Measurements from ENCODE around the gene PLK2.

The PLK2 gene

DNA sequence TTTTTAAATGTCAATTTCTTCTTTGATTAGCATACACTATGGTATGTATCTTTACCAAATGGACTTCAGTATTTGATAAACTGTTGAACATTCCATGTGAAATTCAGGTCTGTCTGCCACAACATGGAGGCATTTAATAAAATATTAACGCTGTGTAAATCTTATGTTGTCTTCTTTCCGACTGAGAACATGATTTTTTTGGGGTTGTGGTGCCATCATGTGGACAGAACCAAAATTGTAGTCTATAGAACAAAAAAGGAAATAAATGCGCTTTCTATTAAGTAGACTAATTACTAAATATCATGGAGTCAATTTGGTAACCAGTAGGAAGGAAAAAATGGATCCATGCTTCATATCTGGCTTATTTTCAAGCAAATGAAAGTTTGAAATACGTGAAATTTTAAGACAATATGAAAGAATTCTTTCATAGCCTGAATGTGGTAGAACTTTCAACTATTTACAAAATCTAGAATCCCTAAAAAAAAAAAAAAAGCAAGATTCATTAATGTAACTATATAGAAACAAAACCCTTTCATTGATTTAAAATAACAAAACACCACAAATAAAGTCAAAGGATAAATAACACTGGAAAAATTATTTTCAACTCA, 2.8 kb upstream of the PLK2 start:
- H3K4me3 ChIP-seq (ENCODE audit: low read length): no peak overlapping the region
- DNase-seq (ENCODE audit: low read depth): peak; percentile 77
- TF ChIP-seq, protein P1, sequence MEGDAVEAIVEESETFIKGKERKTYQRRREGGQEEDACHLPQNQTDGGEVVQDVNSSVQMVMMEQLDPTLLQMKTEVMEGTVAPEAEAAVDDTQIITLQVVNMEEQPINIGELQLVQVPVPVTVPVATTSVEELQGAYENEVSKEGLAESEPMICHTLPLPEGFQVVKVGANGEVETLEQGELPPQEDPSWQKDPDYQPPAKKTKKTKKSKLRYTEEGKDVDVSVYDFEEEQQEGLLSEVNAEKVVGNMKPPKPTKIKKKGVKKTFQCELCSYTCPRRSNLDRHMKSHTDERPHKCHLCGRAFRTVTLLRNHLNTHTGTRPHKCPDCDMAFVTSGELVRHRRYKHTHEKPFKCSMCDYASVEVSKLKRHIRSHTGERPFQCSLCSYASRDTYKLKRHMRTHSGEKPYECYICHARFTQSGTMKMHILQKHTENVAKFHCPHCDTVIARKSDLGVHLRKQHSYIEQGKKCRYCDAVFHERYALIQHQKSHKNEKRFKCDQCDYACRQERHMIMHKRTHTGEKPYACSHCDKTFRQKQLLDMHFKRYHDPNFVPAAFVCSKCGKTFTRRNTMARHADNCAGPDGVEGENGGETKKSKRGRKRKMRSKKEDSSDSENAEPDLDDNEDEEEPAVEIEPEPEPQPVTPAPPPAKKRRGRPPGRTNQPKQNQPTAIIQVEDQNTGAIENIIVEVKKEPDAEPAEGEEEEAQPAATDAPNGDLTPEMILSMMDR (IDR thresholded peaks at IDR 0.05; ENCODE audit: insufficient read depth, low read depth, low read length, missing control alignments): peak; percentile 54

DNA sequence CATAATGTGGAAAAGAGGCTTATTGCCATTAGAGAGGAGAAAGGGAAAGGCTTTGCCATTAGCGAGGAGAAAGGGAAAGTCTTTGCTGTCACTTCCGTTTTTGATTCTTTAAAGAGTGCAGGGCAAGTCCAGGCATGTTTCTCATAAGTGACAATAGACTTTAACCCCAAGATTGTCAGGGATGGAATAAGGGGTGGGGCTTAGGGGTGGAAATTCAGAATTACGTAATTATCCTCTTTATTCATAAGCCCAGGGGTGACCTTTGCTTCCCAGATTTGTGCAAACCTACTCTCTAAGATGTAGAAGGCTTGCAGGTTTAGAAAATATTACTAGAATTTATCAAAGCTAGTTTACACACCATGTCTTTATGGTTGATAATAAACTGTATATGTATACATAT, 2.3 kb upstream of the PLK2 start:
- H3K4me3 ChIP-seq (ENCODE audit: low read length): no peak overlapping the region
- TF ChIP-seq, protein P1 (IDR thresholded peaks at IDR 0.05; ENCODE audit: insufficient read depth, low read depth, low read length, missing control alignments): no peak
- peak; percentile 85 for DNase-seq (ENCODE audit: low read depth)

DNA sequence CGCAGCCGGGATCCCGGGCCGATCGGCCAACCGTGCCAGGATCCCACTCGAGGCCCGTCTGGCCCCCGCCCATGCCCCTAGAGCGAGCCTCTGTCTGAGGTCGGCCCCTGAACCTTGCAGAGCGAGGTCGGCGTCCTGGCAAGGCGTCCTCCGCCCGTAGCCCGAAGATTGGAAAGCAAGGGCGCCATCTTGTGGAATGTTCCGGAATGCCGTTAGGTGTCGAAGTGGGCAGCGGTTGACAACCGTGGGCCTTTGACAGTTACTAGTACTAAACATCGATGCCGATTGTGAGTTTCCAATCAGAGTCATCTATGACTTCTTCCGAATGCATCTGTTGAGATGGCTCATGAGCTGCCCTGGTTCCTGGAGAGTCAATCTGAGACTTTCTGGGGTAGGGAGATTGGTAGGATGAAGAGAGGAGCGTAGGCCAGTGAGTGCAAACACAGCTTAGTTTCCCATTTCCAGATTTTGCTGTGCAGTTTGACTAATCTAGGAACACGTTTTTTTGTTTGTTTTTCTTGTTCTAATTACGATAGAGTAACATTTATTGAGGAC, 923 bp upstream of the PLK2 start:
- TF ChIP-seq, protein P1 (IDR thresholded peaks at IDR 0.05; ENCODE audit: insufficient read depth, low read depth, low read length, missing control alignments): peak; percentile 85
- peak overlapping the region; percentile 84 for H3K4me3 ChIP-seq (ENCODE audit: low read length)
- DNase-seq (ENCODE audit: low read depth): peak; percentile 87

DNA sequence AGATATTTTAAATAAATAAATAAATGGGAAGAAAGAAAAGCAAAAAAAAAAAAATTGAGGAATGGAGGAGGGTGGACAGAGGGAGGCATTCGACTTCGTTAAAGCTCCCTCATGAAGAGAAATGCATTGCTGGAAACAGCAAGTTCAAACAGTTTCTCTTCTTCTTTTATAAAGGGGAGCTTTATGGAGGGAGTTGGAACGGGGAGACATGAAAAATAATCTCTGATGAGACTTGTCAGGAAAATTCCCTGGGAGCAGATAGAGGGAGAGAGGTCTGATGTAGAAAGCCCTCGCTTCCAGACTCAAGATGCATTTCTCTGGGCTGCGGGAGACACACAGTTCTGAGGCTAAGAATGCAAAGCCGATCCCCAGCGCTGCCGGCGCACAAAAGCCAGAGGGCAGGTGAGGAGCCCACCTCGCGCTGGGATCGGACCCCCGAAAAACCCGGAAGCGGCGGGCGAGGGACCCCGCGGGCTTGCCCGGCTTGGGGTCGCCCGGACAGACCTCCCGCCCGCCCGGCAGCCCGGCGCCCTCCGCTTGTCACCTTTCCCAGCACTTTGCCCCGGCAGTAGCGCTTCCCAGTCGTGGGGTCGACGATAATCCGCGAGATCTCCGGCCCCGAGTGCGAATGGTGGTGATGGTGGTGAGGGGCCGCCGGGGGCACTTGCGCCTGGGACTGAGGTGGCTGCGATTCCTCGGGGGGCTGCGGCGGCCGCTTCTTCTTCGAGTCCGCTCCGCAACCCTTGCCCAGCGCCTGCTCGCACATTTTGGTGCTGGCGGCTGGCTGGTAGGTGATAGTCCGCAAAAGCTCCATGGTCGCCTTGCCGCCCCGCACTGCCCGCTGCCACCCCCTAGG, 512 bp downstream of the PLK2 start:
- TF ChIP-seq, protein P1 (IDR thresholded peaks at IDR 0.05; ENCODE audit: insufficient read depth, low read depth, low read length, missing control alignments): no peak
- peak overlapping the region; percentile 84 for H3K4me3 ChIP-seq (ENCODE audit: low read length)
- peak; percentile 43 for DNase-seq (ENCODE audit: low read depth)

DNA sequence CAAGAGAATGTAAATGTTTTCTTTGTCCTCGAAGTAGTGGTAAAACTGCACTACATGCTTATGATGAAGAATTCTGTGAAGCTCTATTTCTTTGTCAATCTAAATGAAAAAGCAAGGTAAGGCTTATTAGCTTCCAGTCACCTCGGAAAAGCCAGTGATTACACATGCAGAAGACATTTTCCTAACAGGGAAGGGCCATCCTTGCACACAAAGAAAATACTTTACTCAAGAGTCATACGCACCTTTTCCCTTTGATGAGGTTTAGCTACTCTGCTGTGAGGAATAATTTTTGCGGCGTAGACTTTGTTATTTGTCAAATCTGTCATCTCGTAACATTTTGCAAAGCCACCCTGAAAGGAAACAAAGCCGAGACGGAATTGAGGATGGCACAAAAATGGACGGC, 1.1 kb downstream of the PLK2 start:
- TF ChIP-seq, protein P1 (IDR thresholded peaks at IDR 0.05; ENCODE audit: insufficient read depth, low read depth, low read length, missing control alignments): no peak

DNA sequence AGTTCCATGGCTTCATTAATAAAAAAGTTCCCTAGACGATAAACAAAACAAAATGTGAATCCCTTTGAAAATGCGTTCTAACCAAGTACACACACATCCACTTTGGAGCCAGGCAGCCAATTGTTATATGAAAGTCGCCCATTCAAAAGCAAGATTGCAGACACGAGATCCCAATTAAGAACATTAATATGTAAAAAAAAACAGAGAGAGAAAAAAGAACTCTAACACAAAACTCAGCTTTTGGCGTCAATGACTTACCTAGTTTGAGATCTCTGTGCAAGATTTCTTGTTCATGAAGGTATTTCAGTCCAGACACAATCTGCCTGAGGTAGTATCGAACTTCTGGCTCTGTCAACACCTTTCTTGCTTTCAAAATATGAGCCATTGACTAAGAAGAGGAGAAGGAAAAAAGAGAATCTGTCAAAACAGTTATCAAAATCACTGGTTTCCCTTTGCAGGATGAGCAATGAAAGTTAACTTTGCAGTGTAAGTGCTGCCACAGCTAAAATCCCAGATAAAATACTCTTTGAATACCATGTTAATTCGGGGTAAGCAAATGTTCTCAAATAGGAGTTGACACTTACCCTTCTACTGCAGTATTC, 1.6 kb downstream of the PLK2 start:
- no peak for DNase-seq (ENCODE audit: low read depth)
- TF ChIP-seq, protein P1 (IDR thresholded peaks at IDR 0.05; ENCODE audit: insufficient read depth, low read depth, low read length, missing control alignments): no peak
- peak overlapping the region; percentile 84 for H3K4me3 ChIP-seq (ENCODE audit: low read length)

More for the DNA sequence above, 1.1 kb downstream of the PLK2 start:
- peak; percentile 75 for DNase-seq (ENCODE audit: low read depth)
- peak overlapping the region; percentile 84 for H3K4me3 ChIP-seq (ENCODE audit: low read length)
